GM23248 (cell line): Measurements from ENCODE around the gene ZFP36L1.

Experiments
- EZH2 ChIP-seq: fragments of 200-600 bp; sonication (generic); IDR thresholded peaks from 2 replicates; pipeline ENCODE4 v1.6.1; 2018; ENCODE audit warnings: antibody characterized with exemption, mild to moderate bottlenecking; ENCODE audit not compliant: insufficient read depth, poor library complexity, severe bottlenecking
- EZH2phosphoT487 ChIP-seq: fragments of 200-600 bp; sonication (generic); IDR thresholded peaks from 2 replicates; pipeline ENCODE4 v1.6.1; 2018; ENCODE audit warnings: antibody characterized with exemption, moderate library complexity, mild to moderate bottlenecking, low read depth; ENCODE audit not compliant: insufficient read depth

GRCh38 chr14:68787092-68787992 lies 5.5 kb downstream of the ZFP36L1 start:
- TF ChIP-seq EZH2phosphoT487: no peak
- TF ChIP-seq EZH2: no peak
